BLaER1 treated with 17β-estradiol and CSF1 and Interleukin-3, amounts not matched to agents 10 nM and 100 nM (cell line): ENCODE measurements around the gene XPR1.
A peak's percentile ranks its signal among the peaks of the same experiment; 100 is the strongest.

Experiments
- H3K27ac ChIP-seq, 11 experiments: shearing (Covaris generic); formaldehyde crosslinking; 2 replicates each; pipeline ENCODE4 v1.8.1; 2022
- H3K27me3 ChIP-seq, 11 experiments: shearing (Covaris generic); formaldehyde crosslinking; 2 replicates each; pipeline ENCODE4 v1.8.1; 2022
- H3K36me3 ChIP-seq, 11 experiments: shearing (Covaris generic); formaldehyde crosslinking; 2 replicates each; pipeline ENCODE4 v1.8.1; 2022
- H3K4me1 ChIP-seq, 10 experiments: shearing (Covaris generic); formaldehyde crosslinking; 2 replicates each; pipeline ENCODE4 v1.8.1; 2022
- H3K4me2 ChIP-seq, 11 experiments: shearing (Covaris generic); formaldehyde crosslinking; 2 replicates each; pipeline ENCODE4 v1.8.1; 2022
- H3K4me3 ChIP-seq, 10 experiments: shearing (Covaris generic); formaldehyde crosslinking; 2 replicates each; pipeline ENCODE4 v1.8.1; 2022
- H3K9ac ChIP-seq, 11 experiments: shearing (Covaris generic); formaldehyde crosslinking; 2 replicates each; pipeline ENCODE4 v1.8.1; 2022
- H3K9me3 ChIP-seq, 11 experiments: shearing (Covaris generic); formaldehyde crosslinking; replicated peaks in 1 of 11; 2 replicates each; pipeline ENCODE4 v1.8.1; 2022
- H4K20me1 ChIP-seq, 11 experiments: shearing (Covaris generic); formaldehyde crosslinking; 2 replicates each; pipeline ENCODE4 v1.8.1; 2022
- Cebpa-rat ChIP-seq, 11 experiments: shearing (Covaris generic); IDR thresholded peaks; 2 replicates each; pipeline ENCODE4 v1.8.1; 2022

XPR1 gene

DNA sequence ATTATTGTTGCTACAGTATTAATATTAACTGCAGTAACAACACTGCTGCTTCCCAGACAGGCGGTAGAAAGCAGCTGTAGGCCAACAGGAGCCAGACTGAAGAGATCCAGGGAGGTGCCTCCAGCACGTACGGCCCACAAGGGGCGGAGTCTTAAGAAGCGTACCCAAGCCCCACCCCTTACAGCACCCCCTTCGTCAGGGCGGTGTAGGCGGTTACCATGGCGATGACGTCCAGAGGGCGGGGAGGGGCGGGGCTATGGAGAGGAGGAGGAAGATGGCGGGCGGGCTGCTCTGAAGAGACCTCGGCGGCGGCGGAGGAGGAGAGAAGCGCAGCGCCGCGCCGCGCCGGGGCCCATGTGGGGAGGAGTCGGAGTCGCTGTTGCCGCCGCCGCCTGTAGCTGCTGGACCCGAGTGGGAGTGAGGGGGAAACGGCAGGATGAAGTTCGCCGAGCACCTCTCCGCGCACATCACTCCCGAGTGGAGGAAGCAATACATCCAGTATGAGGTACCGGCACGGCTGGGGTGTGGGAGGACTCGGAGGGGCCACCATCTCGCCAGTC, at the start of gene XPR1:
Gene XPR1 (plus strand): TSS at position 257 of the 560 bp plus-strand sequence. CDS start 180 bp downstream, at position 437.
- H4K20me1 ChIP-seq = peaks cover 0 to 41% (median 21%) of the 10 kb centered on the region in 11 experiments; a peak in 11 of 22 replicates
- no peaks in the 10 kb centered on the region; a peak in 1 of 22 replicates for H3K36me3 ChIP-seq
- peak within 1 kb of the TSS; percentile 69 to 90 (median 84) for H3K27ac ChIP-seq
- peak within 1 kb of the TSS; percentile 82 to 98 (median 94) for H3K4me3 ChIP-seq
- H3K4me1 ChIP-seq = peaks cover 27 to 41% (median 35%) of the 10 kb centered on the region in 10 experiments
- no peaks in the 10 kb centered on the region; a peak in 1 of 22 replicates for H3K9me3 ChIP-seq
- H3K27me3 ChIP-seq = no peaks in the 10 kb centered on the region
- peak within 1 kb of the TSS; percentile 84 to 93 (median 88) for H3K9ac ChIP-seq
- TF ChIP-seq Cebpa-rat (IDR thresholded peaks at IDR 0.05) = no peak
- peak within 1 kb of the TSS; percentile 70 to 91 (median 78) for H3K4me2 ChIP-seq

DNA sequence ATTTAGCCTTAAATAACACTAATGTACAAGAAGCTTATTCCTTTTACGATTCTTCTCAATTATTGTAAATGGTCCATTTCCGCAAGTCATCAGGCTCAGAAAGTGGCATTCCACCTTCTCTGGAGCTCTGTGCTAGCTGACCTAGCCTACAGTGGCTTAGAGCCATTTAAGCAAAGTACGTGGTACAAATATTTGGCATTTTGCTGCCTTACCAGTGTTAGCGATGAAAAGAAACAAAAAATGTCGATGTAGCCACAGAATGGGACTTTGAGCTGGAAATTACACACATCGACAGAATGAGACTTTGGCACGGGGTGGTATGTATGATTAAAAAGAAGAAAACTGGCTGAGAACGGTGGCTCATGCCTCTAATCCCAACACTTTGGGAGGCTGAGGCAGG, 47.0 kb upstream of the XPR1 start:
- no peak for TF ChIP-seq Cebpa-rat (IDR thresholded peaks at IDR 0.05)
- Histone ChIP-seq H3K4me3 (no peak overlapping the region), H3K27ac (no peak overlapping the region), H3K36me3 (no peaks in the 10 kb centered on the region), H3K4me1 (peaks cover 0 to 9% (median 0%) of the 10 kb centered on the region in 10 experiments; a peak in 2 of 20 replicates), H4K20me1 (no peaks in the 10 kb centered on the region), H3K27me3 (no peaks in the 10 kb centered on the region), H3K4me2 (no peak overlapping the region), H3K9ac (no peak overlapping the region), H3K9me3 (peaks cover 0 to 20% (median 10%) of the 10 kb centered on the region in 11 experiments; a peak in 13 of 22 replicates)

DNA sequence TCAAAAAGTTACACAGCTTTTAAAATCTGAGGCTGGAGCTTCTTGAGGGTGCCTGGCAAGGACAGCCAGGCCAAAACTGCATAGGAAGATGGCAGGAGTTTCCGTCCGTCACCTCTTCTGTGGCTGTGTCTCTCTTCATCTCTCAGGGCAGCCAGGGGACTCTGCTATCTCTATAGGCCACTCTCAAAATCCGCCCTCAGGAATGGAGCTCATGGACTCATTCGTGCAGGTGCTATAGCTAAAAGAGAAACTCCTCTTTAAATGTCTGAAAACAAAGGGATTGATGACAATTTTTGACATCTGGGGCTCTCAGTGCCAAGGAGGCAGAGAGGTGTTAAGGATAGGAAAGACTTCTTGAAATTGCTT, 45.8 kb upstream of the XPR1 start:
- Histone ChIP-seq H3K36me3 (no peaks in the 10 kb centered on the region), H3K4me3 (no peak overlapping the region), H3K9me3 (peaks cover 0 to 20% (median 10%) of the 10 kb centered on the region in 11 experiments; a peak in 13 of 22 replicates), H3K4me2 (no peak overlapping the region), H3K4me1 (peaks cover 0 to 9% (median 0%) of the 10 kb centered on the region in 10 experiments; a peak in 2 of 20 replicates), H4K20me1 (no peaks in the 10 kb centered on the region), H3K27me3 (no peaks in the 10 kb centered on the region), H3K27ac (no peak overlapping the region), H3K9ac (no peak overlapping the region)
- TF ChIP-seq Cebpa-rat (IDR thresholded peaks at IDR 0.05) = no peak

DNA sequence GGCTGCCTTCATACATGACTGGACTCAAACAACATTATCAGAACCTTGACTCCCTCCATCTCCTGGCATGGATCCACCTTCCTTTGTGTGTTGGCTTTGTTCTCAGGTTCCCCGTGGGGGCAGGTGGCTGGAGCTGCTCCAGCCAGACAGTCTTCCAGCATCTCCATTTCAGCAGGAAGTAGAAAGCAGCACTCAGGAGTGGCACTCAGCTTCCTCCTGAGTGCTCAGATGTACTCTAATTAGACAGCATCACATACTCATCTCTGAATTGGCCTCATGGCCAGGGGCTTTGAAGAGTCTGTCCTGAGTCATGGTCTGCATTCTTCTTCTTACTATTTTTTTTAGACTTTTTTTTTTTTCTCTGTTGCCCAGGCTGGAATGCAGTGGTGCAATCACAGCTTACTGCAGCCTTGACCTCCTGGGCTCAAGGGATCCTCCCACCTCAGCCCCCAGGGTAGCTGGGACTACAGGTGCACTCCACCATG, 45.1 kb upstream of the XPR1 start:
- Histone ChIP-seq H3K36me3 (no peaks in the 10 kb centered on the region), H3K27me3 (no peaks in the 10 kb centered on the region), H3K27ac (no peak overlapping the region), H3K4me3 (no peak overlapping the region), H4K20me1 (no peaks in the 10 kb centered on the region), H3K4me2 (no peak overlapping the region), H3K9me3 (peaks cover 0 to 20% (median 10%) of the 10 kb centered on the region in 11 experiments; a peak in 13 of 22 replicates), H3K9ac (no peak overlapping the region), H3K4me1 (peaks cover 0 to 2% (median 0%) of the 10 kb centered on the region in 10 experiments; a peak in 2 of 20 replicates)
- no peak for TF ChIP-seq Cebpa-rat (IDR thresholded peaks at IDR 0.05)

DNA sequence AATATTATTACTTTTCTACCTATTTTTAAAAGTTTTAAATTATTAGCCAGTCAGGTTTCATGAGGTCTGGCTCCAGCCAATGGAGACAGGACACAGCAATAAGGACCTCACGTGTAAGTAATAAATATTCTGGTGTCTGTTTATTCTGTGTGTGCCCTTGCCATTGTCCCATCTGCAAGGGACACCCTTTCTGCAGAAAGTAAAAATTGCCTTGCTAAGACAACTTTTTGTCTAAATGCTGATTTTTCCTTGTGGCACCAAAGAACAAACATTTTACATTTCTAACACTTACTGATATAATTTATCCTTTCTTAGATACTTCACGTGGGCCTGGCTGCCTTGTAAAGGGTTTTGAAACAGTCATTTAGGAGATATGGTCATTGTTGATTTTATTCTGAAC, 43.7 kb upstream of the XPR1 start:
- H3K27ac ChIP-seq = no peak overlapping the region
- no peaks in the 10 kb centered on the region for H3K4me1 ChIP-seq
- H4K20me1 ChIP-seq = no peaks in the 10 kb centered on the region
- H3K9ac ChIP-seq = no peak overlapping the region
- H3K27me3 ChIP-seq = no peaks in the 10 kb centered on the region
- no peak overlapping the region for H3K4me2 ChIP-seq
- peaks cover 0 to 20% (median 10%) of the 10 kb centered on the region in 11 experiments; a peak in 13 of 22 replicates for H3K9me3 ChIP-seq
- no peak for TF ChIP-seq Cebpa-rat (IDR thresholded peaks at IDR 0.05)
- H3K4me3 ChIP-seq = no peak overlapping the region
- no peaks in the 10 kb centered on the region for H3K36me3 ChIP-seq

DNA sequence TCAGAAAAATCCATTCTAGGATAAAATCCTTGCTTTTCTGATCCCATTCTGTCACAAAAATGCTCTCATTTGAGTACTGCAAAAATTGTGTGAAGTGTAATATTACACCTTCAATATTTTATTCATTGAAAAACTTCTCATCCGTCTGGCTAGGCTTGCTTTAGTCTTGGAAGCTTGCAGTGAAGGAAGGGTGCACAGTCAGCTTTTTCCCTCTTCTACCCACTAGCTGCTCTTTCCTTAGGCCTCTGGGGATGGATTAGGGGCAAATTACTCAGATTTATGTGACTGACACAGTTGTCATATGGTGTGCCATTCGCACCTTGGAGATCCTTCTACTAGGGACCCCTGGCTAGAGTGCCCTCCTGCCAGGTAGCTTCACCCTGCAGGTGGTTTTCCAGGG, 40.9 kb upstream of the XPR1 start:
- no peaks in the 10 kb centered on the region for H4K20me1 ChIP-seq
- H3K4me2 ChIP-seq = no peak overlapping the region
- H3K9ac ChIP-seq = no peak overlapping the region
- H3K9me3 ChIP-seq = peaks cover 0 to 20% (median 10%) of the 10 kb centered on the region in 11 experiments; a peak in 13 of 22 replicates
- no peak overlapping the region for H3K4me3 ChIP-seq
- no peaks in the 10 kb centered on the region for H3K36me3 ChIP-seq
- no peaks in the 10 kb centered on the region for H3K4me1 ChIP-seq
- no peaks in the 10 kb centered on the region for H3K27me3 ChIP-seq
- no peak for TF ChIP-seq Cebpa-rat (IDR thresholded peaks at IDR 0.05)
- no peak overlapping the region for H3K27ac ChIP-seq

DNA sequence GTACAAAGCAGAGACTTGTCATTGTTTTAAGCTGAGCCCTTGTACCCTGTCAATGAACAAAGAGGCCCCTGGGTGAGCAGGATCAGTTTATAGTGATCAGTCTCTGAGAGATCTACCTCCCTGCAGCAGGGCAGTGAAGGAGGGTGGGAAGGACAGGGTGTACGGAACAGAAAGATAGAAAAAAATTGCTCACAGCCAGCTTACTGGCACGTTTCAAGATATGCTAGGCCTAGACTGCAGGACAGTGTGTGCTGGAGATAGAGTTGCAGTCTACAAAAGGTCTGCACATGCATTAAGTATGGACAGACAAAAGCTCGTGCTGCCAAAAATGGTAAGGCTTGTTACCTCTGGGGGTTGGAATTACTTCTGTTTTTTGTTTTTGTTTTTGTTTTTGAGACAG, 38.4 kb upstream of the XPR1 start:
- Histone ChIP-seq H3K4me1 (no peaks in the 10 kb centered on the region), H3K9me3 (peaks cover 0 to 7% (median 5%) of the 10 kb centered on the region in 11 experiments; a peak in 12 of 22 replicates), H3K4me2 (no peak overlapping the region), H3K36me3 (no peaks in the 10 kb centered on the region), H3K9ac (no peak overlapping the region), H4K20me1 (no peaks in the 10 kb centered on the region), H3K27ac (no peak overlapping the region), H3K4me3 (no peak overlapping the region), H3K27me3 (no peaks in the 10 kb centered on the region)
- no peak for TF ChIP-seq Cebpa-rat (IDR thresholded peaks at IDR 0.05)

DNA sequence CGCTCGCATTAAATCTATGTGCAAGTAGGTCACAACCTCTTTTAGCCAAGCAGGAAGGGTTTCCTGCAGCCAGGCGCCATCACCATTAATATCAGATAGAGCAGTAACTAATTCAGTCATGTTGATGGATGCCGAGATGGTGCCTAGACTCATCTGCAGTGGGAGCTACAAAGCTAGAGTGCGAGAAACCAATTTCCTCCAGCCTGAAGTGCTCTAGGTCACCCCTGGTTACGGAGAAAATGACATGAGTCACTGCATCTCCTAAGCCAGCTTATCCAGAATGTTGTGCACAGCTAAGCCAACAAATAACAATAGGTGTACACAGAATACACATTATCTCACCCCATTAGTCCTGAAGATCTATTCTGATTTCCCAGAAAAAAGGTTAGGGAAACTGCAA, 37.1 kb upstream of the XPR1 start:
- Histone ChIP-seq H3K36me3 (no peaks in the 10 kb centered on the region), H3K4me1 (no peaks in the 10 kb centered on the region), H3K27ac (no peak overlapping the region), H3K27me3 (no peaks in the 10 kb centered on the region), H3K4me3 (no peak overlapping the region), H3K9me3 (no peaks in the 10 kb centered on the region), H4K20me1 (no peaks in the 10 kb centered on the region), H3K9ac (no peak overlapping the region), H3K4me2 (no peak overlapping the region)
- TF ChIP-seq Cebpa-rat (IDR thresholded peaks at IDR 0.05) = no peak

DNA sequence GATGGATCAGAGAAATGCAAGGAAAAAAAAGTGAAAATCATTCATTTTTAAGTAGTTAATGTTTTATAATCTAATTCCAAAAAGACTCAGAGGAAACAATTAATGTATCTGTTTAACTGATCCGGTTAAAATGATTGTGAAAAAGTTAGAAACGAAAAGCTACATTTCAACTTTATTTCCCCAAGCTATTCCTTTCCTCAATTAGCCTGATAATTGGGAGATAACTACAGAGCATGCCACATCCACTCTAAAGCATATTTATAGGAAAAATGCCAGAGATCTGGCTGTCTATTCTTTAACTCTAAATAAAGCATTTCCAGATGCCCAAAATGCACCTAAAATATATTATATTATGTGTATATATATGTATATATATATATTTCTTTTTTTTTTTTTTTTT, 35.9 kb upstream of the XPR1 start:
- no peak for TF ChIP-seq Cebpa-rat (IDR thresholded peaks at IDR 0.05)
- H3K9ac ChIP-seq = no peak overlapping the region
- no peak overlapping the region for H3K4me2 ChIP-seq
- H3K9me3 ChIP-seq = no peaks in the 10 kb centered on the region
- H3K36me3 ChIP-seq = no peaks in the 10 kb centered on the region
- no peak overlapping the region for H3K4me3 ChIP-seq
- no peaks in the 10 kb centered on the region for H3K27me3 ChIP-seq
- no peak overlapping the region for H3K27ac ChIP-seq
- no peaks in the 10 kb centered on the region for H3K4me1 ChIP-seq
- no peaks in the 10 kb centered on the region for H4K20me1 ChIP-seq

DNA sequence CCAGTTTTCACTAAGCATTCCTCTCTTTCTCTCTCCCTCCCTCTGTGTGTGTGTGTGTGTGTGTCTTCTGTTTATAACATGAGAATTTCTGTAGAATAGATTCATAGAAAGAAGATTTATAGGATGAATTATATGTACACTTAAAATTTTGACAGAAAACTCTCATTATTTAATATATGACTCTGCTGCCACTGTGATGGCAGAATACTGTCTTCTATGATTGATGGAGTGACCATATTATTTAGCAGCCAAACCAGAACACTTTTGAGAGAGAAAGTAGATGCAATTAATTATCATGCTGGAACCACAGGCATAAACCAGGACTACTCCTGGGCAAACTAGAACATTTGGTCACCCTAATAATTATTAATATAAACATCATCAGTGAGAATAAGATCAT, 34.3 kb upstream of the XPR1 start:
- no peaks in the 10 kb centered on the region for H4K20me1 ChIP-seq
- H3K9ac ChIP-seq = no peak overlapping the region
- H3K9me3 ChIP-seq = no peaks in the 10 kb centered on the region
- H3K4me1 ChIP-seq = no peaks in the 10 kb centered on the region
- H3K36me3 ChIP-seq = no peaks in the 10 kb centered on the region
- no peak for TF ChIP-seq Cebpa-rat (IDR thresholded peaks at IDR 0.05)
- H3K4me3 ChIP-seq = no peak overlapping the region
- H3K27me3 ChIP-seq = no peaks in the 10 kb centered on the region
- H3K4me2 ChIP-seq = no peak overlapping the region
- no peak overlapping the region for H3K27ac ChIP-seq
